ENCODE data around the gene RAB18. TPM values are rescaled to one million over a fixed set of nuclear protein-coding genes. Genes with fewer than 3 reads are reported as not detected.

RAB18 gene
- polyA plus RNA-seq, 1 donor (not counting 4 experiments of a cell fraction or from before 2014, with no cell fraction given): 179 TPM

DNA sequence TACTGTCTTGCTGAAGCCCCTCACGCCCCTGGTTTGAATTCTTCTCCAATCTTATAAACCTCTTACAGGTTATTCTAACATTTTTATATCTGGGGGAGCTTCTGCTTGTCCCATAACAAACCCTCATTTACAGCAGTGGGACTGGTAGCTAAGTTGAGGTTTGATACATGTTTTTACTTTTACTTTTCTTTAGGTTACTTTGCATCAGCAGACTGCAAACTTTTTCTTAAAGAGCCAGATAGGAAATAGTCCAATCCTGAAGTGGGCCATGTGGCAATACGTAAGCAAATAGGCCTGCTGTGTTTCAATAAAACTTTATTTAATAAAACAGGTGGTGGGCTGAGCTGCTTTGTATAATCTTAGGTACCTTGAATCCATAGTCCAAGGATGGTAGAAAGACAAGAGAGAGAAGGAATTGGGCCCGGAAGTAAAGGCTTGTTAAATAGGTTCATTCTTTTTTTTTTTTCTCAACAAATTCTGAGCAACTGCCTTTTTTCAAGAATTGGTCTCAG, 27.3 kb downstream of the RAB18 start:
- peaks cover 3 to 16% of the 10 kb centered on the region in 2 experiments for H3K36me3 ChIP-seq (ENCODE audit: control insufficient read depth in 2 of 2, extremely low read depth in 1 of 2, insufficient read depth in 2 of 2, low read length in 2 of 2)
- peaks cover 49% of the 10 kb centered on the region for H3K79me2 ChIP-seq (ENCODE audit: control insufficient read depth, insufficient read depth, low read length)
- dilution Hi-C loops (cut with MboI; ENCODE audit: extremely low pct_ligation_motif_present, low sequenced_read_pairs): no loop called here
- H3K4me3 ChIP-seq (ENCODE audit: control insufficient read depth in 2 of 3, extremely low read depth in 1 of 3, insufficient read depth in 2 of 3, low read depth in 1 of 3, low read length in 3 of 3): no peak overlapping the region
- H3K9me1 ChIP-seq (ENCODE audit: control insufficient read depth, extremely low read depth, insufficient read depth, low read length): no peaks in the 10 kb centered on the region
- DNase-seq (ENCODE audit: low read depth, low spot score) (no peak), FAIRE-seq (no peak)
- peaks cover 2% of the 10 kb centered on the region for H4K20me1 ChIP-seq (ENCODE audit: control insufficient read depth, extremely low read depth, insufficient read depth, low read length)
- no peaks in the 10 kb centered on the region for H3K4me1 ChIP-seq (ENCODE audit: control insufficient read depth, extremely low read depth, insufficient read depth, low read length)
- no peak overlapping the region for H2AFZ ChIP-seq (ENCODE audit: control insufficient read depth, low read length)
- no peaks in the 10 kb centered on the region for H3K27me3 ChIP-seq (ENCODE audit: control insufficient read depth, extremely low read depth, insufficient read depth, low read length)
- H3K9me3 ChIP-seq (ENCODE audit: control insufficient read depth, low read depth, low read length): no peaks in the 10 kb centered on the region
- H3K27ac ChIP-seq (ENCODE audit: control insufficient read depth, insufficient read depth, low read length): no peak overlapping the region
- H3K9ac ChIP-seq (ENCODE audit: control insufficient read depth, extremely low read depth, insufficient read depth, low read length): no peak overlapping the region
- TF ChIP-seq EZH2 (IDR thresholded peaks at IDR 0.05; ENCODE audit: low read length): no peak
- TF ChIP-seq, protein P1, sequence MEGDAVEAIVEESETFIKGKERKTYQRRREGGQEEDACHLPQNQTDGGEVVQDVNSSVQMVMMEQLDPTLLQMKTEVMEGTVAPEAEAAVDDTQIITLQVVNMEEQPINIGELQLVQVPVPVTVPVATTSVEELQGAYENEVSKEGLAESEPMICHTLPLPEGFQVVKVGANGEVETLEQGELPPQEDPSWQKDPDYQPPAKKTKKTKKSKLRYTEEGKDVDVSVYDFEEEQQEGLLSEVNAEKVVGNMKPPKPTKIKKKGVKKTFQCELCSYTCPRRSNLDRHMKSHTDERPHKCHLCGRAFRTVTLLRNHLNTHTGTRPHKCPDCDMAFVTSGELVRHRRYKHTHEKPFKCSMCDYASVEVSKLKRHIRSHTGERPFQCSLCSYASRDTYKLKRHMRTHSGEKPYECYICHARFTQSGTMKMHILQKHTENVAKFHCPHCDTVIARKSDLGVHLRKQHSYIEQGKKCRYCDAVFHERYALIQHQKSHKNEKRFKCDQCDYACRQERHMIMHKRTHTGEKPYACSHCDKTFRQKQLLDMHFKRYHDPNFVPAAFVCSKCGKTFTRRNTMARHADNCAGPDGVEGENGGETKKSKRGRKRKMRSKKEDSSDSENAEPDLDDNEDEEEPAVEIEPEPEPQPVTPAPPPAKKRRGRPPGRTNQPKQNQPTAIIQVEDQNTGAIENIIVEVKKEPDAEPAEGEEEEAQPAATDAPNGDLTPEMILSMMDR (optimal IDR thresholded peaks at IDR 0.05 in 1 of 3, IDR thresholded peaks at IDR 0.05 in 1 of 3, conservative IDR thresholded peaks at IDR 0.05 in 1 of 3; ENCODE audit: extremely low read depth in 1 of 3, insufficient read depth in 2 of 3, low read length in 3 of 3): no peak
- no peak overlapping the region for H3K4me2 ChIP-seq (ENCODE audit: control insufficient read depth, extremely low read depth, insufficient read depth, low read depth, low read length)

DNA sequence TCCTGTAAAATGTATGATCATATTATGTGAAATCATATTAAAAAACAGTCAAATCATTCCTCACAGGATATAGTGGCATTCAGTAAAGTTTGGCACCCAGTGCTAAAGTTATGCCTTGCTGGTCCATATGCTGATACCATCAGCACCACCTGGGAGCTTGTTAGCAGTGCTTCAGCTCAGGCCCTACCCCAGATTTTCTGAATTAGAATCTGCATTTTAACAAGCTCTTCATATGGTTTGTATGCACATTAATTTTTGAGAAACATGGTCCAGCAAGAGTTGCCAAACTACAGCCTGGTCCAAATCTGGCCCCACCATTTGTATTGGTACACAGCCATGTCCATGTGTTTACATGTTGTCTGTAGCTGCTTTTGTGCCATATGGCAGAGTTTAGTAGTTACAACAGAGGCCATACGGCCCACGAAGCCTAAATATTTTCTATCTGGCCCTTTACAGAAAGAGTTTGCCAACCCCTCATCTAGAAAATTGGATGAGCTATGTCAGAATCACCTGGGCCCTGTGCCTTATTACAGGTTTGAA, 30.1 kb downstream of the RAB18 start:
- H3K9ac ChIP-seq (ENCODE audit: control insufficient read depth, extremely low read depth, insufficient read depth, low read length): no peak overlapping the region
- no peaks in the 10 kb centered on the region for H4K20me1 ChIP-seq (ENCODE audit: control insufficient read depth, extremely low read depth, insufficient read depth, low read length)
- dilution Hi-C loops (cut with MboI; ENCODE audit: extremely low pct_ligation_motif_present, low sequenced_read_pairs): no loop called here
- peaks cover 12 to 16% of the 10 kb centered on the region in 2 experiments for H3K36me3 ChIP-seq (ENCODE audit: control insufficient read depth in 2 of 2, extremely low read depth in 1 of 2, insufficient read depth in 2 of 2, low read length in 2 of 2)
- no peaks in the 10 kb centered on the region for H3K9me3 ChIP-seq (ENCODE audit: control insufficient read depth, low read depth, low read length)
- H3K4me3 ChIP-seq (ENCODE audit: control insufficient read depth in 2 of 3, extremely low read depth in 1 of 3, insufficient read depth in 2 of 3, low read depth in 1 of 3, low read length in 3 of 3): no peak overlapping the region
- H3K9me1 ChIP-seq (ENCODE audit: control insufficient read depth, extremely low read depth, insufficient read depth, low read length): no peaks in the 10 kb centered on the region
- TF ChIP-seq EZH2 (IDR thresholded peaks at IDR 0.05; ENCODE audit: low read length): no peak
- TF ChIP-seq, protein P1 (optimal IDR thresholded peaks at IDR 0.05 in 1 of 3, IDR thresholded peaks at IDR 0.05 in 1 of 3, conservative IDR thresholded peaks at IDR 0.05 in 1 of 3; ENCODE audit: extremely low read depth in 1 of 3, insufficient read depth in 2 of 3, low read length in 3 of 3): no peak
- H3K79me2 ChIP-seq (ENCODE audit: control insufficient read depth, insufficient read depth, low read length): peaks cover 27% of the 10 kb centered on the region
- no peaks in the 10 kb centered on the region for H3K4me1 ChIP-seq (ENCODE audit: control insufficient read depth, extremely low read depth, insufficient read depth, low read length)
- no peaks in the 10 kb centered on the region for H3K27me3 ChIP-seq (ENCODE audit: control insufficient read depth, extremely low read depth, insufficient read depth, low read length)
- DNase-seq (ENCODE audit: low read depth, low spot score) (no peak), FAIRE-seq (no peak)
- no peak overlapping the region for H2AFZ ChIP-seq (ENCODE audit: control insufficient read depth, low read length)
- H3K27ac ChIP-seq (ENCODE audit: control insufficient read depth, insufficient read depth, low read length): no peak overlapping the region
- H3K4me2 ChIP-seq (ENCODE audit: control insufficient read depth, extremely low read depth, insufficient read depth, low read depth, low read length): no peak overlapping the region

Data from keratinocyte (primary cell).